ENCODE results near the gene GAS2.

Gene GAS2

DNA sequence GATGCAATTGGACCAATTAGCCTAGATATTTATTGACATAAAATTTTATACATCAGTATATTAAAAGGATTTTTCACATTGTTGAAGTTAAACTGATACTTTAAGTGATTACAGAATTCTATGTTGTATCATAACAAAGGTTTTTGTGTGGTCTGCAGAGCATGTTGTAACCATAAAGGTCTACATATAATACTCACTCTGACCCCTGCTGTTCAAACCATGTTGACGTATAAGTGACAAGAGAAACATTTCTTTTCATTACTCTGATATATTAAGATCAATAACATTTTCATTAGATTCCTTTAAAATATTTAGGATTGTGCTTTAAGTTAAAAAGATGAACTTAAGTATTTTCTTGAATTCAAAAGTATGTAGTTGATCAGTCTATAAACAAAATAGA, 63.9 kb downstream of the GAS2 start:
- DNase-seq, result no peak

DNA sequence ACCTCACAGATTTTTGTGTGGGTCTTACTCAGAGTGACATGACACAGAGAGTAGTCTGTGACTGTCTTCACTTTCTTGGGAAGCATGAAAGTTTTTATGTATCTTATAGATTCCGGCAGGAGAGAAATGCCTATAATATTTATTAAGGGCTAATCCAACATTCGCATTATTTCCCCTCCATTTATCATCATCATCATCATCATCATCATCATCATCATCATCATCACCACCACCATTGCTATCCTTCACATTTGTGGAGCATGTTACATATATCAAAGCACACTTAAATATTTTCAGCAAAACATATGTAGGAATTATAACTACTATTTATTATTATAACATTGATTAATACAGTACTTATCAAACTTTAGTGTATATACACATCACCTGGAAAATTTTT, 66.2 kb downstream of the GAS2 start:
- DNase-seq, result no peak

DNA sequence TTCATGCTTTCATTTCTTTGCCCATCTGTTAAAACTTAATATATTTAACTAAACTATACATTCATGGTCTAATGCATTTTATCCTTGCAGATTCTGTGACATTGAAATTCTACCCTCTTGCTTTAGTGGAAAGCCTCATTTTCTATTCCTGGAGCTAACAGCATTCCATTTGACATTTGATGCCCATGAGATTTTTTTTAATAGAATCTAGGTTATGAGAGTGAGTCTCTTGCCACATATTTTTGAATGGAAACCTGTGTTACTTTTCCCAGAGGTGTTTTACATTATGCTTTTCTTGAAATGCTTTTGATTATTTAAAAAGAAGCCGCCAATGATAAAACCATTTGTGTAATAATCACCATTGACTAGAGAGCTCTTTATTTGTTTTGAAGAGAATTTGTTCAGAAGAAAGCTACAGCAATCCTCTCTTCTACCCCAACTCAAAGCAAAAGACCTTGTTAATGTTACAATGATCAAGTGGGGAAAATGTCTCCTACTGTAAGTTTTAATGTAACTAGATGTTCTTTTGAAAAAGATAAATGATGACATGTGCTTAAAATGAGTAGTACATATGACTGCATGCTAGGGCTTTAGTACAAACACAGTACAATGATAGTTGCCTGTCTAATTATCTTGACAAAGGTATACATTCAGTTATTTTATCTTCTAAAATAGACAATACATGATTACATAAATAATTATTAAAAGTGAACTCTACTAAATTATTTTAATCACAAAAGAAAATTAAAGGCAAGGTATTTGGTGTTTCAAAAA, 67.3 kb downstream of the GAS2 start:
- no peak for DNase-seq

DNA sequence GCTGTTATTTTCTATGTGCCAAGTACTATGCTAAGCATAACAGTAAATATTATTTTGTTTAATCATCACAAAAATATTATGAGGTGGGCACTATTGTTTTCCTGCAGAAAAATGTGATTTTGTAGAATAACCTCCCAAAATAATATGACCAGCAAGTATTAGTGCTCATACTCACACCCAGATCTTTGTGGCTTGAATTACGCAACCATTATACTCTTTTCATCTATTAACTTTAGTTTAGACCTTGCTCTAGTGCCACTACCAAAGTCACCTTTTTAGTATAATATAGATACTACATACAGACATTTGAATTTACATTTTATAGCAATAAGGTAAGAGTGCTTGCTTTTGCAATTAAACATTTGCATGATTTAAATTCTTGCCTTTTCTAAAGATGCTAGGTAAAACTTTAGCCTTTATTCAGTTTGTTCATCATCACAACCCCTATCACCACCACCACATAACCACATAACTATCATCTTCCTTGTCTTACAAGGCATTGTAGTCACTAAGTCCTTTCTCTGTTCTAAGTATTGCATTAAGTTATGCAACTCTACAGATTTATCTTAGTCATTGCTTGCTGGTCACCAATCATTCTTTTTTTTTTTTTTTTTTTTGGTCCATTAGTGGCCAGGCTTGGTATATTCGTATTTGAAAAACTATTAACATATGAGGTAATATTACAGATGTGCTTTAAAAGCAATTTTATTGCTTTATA, 68.4 kb downstream of the GAS2 start:
- no peak for DNase-seq

DNA sequence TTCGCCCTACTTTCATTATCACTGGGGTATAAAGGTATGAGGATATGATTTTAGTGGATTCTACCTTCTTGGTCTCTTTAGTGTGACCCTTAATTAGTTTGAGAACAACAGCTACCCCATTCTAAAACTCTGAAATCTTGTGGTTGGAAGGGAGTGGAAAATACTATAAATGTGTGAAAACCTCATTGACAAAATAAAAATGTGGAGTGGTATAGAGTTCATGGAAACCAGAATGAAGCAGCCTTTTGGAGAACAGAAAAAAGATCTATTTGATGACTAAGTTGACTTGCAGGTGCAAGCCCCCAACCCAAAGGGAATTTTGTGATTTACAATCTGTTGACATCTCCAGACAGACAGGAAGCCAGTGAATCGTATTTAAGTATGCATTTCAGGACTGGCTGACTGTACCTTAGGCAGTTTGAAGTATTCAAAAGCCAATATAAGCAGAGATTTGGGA, 75.8 kb downstream of the GAS2 start:
- DNase-seq, result no peak

DNA sequence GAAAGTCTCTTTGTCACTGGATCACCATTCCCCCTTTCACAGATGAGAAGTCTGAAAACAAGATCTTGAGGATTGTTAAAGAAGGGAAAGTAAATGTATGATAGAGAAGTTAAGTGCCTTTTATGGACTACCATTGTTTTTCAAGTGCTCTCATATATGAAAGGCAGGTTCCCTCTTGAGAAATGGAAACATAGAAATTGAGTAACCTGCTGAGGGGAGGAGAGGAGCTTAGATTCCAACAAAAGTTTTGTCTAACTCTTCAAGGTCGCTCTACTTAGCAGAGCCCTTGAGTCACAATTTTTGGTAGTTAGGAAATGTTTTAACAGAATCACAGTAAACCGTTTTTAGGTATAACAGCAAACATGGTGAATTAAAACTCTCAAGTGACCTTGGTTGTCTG, 83.1 kb downstream of the GAS2 start:
- no peak for DNase-seq

- DNase-seq, result no peak
These were observed 86.5 kb downstream of the GAS2 start for GRCh38 chr11:22752908-22753310.

DNA sequence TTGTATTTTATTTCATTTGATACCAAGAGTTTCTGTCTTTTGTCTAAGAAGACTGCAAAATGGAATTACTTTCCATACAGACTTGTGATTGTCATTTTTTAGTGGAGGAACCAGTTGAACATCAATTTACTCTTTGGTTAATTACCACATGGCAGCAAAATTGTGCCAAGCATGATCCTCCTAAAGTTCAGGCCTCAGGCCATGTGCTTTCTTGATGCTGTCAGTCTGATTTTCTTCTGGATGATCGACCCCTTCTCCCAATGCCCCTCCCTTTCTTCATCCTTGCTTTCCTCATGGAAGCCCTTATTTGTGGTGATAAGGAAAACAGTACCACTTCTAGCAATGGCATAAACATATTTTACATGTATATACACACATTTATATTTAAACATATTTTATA, 87.0 kb downstream of the GAS2 start:
- no peak for DNase-seq

DNA sequence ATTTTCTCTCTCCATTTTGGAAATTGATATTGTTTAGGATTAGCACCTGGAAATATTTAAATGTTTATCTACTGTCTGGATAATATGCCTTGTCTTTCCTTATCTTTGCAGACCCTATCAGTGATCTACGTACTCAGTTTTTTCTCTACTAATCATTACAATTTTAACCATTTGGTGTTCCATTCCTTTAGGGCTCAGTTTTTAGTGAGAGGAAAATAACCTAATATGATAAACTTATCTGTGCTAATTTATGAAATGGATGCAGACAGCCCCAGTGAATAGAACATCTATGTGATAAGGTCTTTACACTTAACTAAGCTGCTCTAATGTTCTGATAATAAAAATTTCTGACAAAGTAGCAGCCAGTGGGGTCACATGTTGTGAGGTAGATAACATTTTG, 94.7 kb downstream of the GAS2 start:
- no peak for DNase-seq

GRCh38 chr11:22763166-22763565, 96.8 kb downstream of the GAS2 start:
- DNase-seq, result no peak

DNA sequence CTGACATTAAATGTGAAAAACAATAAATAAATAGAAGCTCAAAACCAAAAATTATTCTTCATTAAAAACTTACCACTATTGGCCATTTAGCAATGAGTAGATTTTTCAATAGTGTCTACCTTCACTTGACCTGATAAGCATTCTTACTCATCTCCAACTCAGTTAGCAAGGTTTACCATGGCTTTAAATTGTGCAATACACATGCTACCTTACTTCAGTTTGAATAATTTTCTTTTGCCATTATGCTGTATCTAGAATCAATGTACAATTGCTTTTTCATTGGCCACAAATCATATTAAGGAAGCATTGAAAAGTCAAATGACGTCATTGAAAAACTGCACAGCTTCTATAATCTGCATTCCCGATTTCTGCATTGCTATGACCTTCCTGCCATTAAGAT, 98.3 kb downstream of the GAS2 start:
- no peak for DNase-seq

DNA sequence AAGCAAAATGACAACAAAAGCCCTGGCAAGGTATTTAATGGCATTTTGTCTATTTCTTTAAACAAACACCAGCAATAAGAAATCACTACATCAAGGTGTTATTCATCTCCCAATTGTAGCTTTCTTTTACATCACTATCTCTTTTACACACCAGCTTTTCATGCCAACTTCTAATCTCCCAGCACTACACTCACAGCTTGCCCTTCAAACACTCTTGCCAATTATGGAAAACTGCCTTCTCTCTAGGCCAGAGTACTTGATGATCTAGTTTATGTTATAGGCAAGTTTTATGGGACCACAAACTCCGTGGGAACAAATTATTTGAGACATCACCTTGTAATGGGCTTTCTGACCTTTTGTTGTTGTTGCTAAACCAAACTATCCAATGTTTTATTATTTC, 101.9 kb downstream of the GAS2 start:
- no peak for DNase-seq

DNA sequence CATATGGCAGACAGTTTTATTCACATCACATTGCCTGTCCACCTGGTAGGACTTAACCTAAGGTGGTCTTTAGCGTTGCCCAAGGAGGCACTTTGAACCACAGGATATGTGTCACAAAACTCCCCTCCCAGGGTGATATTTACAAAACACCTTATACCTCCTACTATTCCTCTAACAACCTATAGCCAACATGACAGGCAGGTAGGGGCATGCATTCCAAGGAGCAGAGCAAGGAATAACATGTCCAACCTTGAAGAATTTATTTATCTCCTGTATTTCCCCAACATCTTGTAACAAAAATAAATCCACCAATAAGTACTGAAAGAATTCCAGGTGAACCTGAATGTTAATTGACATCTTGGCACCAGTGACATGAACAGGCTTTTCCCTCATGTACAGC, 102.7 kb downstream of the GAS2 start:
- no peak for DNase-seq

- no peak for DNase-seq
These were observed 108.3 kb downstream of the GAS2 start for GRCh38 chr11:22774716-22775115.

DNA sequence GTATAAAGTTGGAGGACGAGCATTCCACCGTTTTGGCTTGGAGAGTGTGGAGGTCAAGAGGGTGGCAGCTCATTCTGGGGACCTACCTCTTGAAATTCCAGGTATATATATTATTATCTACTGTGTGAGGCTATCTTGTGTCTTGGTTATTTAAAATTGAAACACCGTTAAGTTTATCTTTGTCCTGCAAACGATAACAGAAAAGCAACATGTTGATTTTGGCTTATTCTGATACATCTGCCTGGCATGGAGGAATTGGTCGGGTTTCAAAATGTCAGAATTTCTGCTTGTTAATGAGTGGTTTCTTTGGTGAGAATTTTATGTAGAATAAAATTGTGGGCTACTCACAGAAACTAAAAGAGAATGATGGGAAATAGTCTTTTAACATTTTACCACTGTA, 108.8 kb downstream of the GAS2 start:
- DNase-seq, result no peak

DNA sequence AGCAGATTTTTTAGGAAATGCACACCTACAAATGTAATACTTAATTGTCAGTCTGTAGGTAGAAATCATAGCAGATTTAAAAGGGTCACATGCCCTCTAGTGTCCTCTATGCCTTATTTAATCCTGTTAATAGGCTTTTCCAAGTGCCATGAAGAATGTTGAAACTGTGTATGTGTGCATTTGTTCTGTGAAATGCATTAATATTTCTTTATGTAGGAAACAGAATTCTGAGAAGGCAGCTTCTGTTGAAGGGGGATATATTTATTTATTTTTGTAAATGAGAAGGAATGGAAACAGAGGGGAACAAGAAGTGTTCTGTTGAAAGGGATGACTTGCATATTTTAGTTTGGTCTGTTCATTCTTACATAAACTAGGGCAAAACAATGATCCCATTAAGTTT, 112.2 kb downstream of the GAS2 start:
- DNase-seq, result no peak

GRCh38 chr11:22779850-22780249, 113.4 kb downstream of the GAS2 start:
- DNase-seq, result no peak

DNA sequence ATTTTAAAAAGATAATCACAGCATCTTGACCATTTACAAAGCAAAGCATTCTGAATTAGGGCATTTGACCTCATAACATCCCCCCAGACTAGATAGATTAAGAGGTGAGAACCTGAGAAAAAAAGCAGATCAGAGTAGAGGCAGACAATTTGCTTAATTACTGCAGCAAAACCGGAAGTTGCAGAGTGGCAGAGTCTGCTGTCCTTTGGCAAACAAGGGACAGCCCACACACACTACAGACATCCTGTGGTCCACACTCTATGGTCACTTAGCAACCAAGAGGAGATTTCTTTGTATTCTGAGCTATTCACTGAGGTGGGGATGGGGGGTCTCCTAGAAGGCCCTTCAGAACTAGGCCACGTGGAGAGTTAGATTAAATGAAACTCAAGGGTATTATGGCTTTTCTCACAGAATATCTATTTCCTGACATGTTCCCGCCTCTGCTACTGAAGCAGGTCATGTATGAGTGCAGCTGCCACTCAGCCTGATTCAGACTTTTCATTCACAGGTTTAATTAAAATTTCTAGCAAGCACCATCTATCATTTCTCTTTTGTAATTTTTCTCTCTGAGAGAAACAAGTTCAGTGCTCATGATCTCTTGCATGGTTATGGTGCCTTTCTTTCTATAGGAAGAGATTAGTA, 114.7 kb downstream of the GAS2 start:
- no peak for DNase-seq

DNA sequence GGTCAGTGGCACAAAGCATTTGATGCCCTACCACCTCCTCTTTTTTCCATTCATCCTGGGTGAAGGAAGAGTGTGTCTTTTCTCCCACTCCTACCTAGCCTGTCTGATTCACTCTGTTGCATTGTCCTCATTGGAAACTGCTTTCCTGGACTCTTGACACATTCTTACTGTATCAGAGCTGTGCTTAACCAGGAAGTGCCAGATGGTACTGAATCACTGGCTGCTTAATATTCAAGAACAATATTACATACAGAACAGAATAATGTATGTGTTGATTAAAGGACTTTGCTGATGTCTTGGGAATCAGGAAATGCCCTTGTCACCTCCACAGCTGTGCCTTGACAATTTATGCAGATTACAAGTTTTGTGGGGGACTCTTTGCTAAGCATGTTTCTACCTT, 118.8 kb downstream of the GAS2 start:
- DNase-seq, result no peak

DNA sequence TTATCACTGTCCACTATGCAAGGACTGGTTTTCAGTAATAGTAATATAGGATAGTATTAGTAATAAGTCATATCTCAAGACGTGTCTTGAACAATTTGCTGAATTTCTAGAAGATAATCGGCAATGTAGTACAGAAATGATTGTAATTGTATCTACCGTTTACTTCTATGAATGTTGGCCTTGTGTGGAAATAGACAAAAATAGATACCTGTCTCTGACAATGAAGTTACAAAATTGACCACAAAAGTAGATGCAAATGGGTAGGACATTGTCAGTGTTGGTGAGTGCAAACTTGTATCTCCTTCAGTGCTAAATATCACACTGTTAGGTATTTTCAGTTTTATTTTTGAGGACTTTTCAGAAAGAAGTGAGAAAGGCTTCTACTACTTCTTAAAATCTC, 120.1 kb downstream of the GAS2 start:
- DNase-seq, result no peak

GRCh38 chr11:22787055-22787454, 120.6 kb downstream of the GAS2 start:
- DNase-seq, result no peak

DNA sequence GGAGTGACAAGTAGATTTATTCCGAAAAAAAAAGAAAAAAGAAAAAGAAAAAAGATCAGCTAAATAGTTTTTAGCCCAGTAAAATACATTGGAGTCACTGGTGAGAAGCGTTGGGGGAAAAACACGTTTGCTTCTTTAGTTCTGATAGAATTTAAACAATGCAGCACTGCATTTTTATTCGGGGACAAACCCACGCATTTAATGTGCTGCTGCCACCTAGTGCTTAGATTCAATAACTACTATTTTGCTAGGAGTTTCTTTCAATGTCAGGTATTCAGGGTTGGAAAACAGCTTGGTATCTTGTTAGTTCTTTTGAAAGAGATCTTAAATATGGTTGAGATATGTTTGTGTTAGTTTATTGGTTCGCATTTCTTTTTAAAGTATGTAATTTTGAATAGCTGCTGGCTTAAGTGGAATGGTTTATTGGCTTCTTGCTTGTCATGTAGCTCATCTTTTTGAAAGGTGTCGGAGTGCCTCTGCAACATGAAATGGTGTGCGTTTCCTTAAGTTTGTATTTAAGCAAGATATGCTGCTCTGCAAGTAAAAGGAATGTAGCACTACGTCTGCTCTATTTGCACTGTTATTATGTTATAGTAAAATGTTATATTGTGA, 121.2 kb downstream of the GAS2 start:
- peak; percentile 6 for DNase-seq

- no peak for DNase-seq
These were observed 126.1 kb downstream of the GAS2 start for GRCh38 chr11:22792497-22792896.

DNA sequence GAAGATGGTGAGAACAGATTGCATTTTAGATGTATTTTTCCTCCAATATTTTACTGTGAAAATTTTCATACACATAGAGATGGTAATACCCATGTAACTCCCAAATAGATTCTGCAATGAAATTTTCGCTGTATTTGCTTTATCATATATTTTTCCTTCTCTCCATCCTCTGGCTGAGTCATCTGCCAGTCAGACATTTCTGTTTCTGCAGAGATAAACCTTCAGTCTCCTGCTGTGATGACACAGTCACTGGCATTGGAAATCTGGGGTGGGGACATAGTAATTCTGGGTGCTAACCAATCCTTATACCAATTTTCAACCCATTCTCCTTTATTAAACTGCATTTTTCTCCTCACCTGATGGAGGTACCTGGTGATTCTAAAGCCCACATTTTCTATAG, 129.5 kb downstream of the GAS2 start:
- no peak for DNase-seq
